ELF-1 (cell line): ENCODE measurements around the gene OS9.
A peak's percentile ranks its signal among the peaks of the same experiment; 100 is the strongest.

Experiments
- DNase-seq: peaks from one replicate; pipeline ENCODE4 v3.0.0-alpha.2; 2016; ENCODE audit warnings: low read depth, low spot score

OS9 gene

DNA sequence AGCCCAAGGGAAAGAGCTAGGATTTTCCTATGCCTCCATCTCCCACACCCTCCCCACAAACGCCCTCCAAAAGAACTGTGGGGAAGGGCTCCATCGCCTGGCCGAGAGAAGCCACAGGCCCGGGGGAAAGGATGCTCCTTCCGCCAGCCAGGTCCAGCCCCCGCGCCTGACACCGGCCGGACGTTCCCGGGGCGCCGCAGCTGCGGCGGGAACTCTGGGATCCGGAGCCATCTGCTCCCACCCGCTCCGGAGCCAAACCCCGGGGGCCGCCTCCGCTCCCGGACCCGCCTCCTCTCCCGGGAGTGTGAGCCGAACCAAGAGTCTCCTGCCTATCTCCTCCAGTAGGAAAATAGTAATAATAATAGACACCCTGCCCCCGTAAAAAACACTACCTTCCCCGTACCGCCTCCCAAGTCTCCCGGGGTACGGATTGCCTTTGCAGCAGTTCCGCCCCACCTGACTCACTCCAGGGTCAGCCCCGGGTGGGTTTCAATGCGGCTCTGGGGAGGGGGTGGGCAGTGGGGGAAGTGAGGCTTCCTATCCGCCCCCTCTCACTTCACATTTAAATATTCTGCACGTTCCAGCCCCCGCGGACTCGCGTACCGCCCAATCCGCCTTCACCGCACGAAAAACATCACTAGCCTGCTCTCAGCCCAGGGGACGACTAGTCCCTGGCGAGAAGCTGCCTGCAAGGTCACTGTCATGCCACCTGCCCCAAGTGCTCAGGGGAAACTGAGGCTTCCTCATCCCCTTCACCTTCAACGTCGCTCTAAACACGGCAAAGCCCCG, 42.2 kb downstream of the OS9 start:
- peak; percentile 67 for DNase-seq

- peak; percentile 23 for DNase-seq
Measured at GRCh38 chr12:57736741-57737466, 43.0 kb downstream of the OS9 start.

DNA sequence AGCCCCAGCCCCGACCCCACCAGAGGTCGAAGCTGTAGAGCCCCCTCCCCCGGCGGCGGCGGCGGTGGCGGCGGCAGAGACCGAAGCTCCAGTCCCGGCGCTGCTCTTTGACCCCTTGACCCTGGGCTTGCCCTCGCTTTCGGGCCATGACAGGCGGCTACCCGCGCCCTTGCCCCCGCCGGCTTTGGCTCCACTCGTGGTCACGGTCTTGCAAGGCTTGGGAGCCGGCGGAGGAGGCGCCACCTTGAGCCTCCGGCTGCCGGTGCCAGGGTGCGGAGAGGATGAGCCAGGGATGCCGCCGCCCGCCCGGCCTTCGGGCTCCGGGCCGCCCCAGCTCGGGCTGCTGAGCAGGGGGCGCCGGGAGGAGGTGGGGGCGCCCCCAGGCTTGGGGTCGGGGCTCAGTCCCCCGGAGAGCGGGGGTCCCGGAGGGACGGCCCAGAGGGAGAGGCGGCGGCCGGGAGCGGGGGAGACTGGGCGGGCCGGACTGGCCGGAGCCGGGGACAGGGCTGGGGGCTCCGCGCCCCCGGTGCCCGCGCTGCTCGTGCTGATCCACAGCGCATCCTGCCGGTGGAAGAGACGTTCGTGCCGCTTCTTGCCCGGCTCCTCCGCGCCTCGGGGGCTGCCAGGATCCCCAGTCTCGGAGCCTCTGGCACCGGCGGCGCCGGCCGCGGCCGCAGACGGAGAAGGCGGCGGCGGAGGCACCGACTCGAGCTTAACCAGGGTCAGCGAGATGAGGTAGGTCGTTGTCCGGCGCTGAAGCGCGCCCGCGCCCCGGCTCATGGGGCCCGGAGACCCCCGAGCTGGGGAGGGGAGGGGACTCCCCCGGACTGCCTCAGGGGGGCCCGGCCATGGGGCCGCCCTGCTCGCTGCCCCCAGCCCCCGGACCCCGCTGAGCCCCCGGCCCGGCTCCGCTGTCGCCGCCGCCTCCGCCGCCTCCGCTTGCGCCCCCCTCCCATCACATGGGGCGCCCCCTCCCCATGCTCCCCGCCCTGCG, 43.8 kb downstream of the OS9 start:
- peak; percentile 18 for DNase-seq

DNA sequence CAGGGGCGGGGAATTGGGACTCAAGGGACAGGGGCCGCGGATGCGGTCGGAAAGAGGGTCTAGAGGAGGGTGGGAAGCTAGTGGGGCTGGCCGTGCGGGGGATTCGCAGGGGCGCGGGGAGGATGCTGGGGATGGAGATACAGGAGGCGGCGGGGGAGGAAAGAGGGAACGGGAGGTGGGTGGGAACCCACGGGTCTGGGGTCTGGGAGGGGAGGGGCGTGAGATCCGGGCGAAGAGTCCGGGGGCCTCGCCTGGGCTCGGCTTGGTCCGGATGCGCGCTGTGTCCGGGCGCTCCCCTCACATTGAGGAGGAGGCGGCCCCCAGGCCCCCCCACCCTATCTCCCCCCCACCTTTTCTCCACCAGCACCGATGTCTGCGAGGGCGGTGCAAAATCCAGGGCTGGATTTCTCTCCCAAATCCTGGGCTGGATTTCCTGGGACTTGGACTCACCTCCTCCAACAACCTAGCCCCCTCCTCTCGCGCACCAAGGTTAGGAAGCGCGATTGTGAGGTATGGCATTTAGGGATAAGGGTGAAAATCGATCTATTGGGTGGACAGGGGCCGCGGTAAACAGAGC, 44.8 kb downstream of the OS9 start, which contains the start of gene AGAP2:
Gene AGAP2, minus strand, starts transcription at position 82 of the 577 bp plus-strand sequence. CDS start 496 bp downstream, outside the sequence.
- peak; percentile 57 for DNase-seq

GRCh38 chr12:57739387-57739786, 45.5 kb downstream of the OS9 start:
- DNase-seq: no peak

DNA sequence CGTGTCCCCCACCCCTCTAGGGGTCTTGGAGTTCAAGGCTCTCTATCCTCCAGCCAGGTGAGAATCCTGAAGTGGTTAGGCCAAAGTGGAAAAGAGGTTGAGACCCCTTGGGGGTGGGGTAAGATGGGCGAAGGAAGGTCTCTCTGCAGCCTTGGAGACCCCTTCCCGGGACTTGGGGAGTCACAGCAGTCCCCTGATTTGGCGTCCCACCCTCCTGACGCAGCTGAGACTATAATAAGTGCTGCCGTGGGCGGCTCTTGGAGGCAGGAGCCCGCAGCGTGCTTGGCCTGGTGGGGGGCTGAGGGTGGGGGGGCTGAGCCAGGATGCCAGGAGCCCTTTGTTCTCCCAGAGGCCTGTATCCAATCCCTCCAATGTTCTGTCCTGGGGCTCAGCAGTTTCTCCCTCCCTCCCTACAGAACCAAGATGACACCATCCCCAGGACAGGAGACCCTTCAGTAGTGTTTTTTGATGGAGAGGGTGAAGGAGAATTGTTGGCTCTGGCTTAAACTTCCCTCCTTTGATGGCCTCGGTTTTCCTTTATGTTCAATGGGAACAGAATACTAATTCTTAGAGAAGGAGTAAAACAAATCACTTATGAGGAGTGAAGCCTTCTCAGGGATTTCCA, 46.1 kb downstream of the OS9 start:
- DNase-seq: no peak

DNA sequence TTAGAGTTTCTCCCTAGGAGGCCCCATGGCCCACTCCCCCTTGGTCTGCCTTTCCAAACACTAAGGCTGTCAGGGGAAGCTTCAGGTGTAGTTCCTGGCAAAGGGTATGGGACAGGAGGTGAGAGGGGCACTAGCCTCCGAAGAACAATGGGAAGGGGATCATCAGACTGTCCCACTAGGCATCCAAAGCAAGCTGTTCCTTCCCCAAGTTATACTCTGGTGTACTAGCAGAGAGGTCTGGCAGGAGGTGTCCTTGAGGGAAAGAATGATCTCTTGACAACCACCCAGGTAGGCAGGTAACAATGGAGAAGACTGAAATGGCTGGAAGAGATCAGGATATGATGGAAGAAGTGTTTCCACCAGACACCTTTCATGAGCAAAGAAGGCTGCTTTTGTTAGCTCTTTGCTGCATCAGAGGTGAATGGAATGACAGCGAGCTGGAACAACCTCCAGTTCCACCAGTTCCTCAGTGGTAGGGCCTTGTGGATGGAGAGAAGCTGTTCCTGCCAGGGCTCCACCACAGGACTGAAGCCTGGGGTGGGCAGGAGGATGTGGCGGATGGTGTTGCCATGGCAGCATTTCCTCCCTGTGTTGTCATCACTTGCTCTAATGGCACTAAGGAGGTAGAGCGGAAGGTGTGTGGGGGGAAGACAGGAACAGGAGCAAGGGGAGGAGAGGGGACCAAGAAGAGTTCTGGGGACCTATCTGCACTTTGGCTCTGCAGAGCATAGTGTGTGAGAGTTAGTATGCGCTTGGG, 46.9 kb downstream of the OS9 start:
- DNase-seq: no peak

DNA sequence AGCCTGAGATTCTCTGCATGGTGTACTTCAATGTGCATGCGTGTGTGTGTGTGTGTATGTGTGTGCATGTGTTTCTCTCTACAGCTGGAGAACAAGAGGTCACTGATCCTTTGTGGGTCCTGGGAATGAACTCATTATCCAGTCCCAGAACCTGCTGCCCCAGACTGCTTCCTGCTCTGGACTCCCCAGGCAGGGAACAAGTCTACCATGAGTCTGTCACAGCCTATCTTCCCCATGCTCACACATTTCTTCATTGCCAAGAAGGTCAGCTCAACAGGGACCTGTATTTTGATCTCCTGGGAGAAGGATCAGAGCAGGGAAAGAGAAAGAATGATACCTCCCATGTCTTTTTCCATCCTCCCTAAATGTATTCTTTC, 47.5 kb downstream of the OS9 start:
- no peak for DNase-seq

GRCh38 chr12:57741844-57742738, 48.2 kb downstream of the OS9 start:
- DNase-seq: peak; percentile 55

- no peak for DNase-seq
Measured at GRCh38 chr12:57743769-57744168, 49.8 kb downstream of the OS9 start.

DNA sequence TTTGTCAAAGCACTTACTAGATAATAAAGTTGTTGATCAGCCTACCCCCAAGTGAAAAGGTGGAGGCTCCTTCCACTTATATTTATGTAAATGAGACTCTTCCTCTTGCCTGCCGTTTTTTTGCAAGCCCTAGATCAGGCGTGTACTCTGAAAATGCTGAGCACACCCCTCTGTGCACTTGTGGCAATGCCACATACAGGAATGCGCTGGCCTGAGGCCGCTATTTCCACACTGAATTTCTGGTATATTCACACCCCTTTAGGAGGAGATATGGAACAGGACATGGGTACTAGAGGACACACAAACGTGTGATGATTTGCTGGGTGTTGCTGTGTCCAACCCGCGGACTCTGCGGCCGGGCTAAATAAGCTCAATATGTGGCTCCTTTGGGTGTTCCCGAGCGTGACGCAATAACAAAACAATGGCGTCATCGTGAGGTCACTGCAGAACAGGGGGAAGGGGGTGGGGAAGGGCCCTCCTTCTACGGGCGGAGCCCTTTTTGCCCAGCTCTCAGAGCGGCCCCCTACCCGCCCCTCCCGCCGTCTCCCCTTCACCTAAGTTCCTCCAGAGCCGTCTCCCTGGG, 50.4 kb downstream of the OS9 start:
- DNase-seq: no peak

DNA sequence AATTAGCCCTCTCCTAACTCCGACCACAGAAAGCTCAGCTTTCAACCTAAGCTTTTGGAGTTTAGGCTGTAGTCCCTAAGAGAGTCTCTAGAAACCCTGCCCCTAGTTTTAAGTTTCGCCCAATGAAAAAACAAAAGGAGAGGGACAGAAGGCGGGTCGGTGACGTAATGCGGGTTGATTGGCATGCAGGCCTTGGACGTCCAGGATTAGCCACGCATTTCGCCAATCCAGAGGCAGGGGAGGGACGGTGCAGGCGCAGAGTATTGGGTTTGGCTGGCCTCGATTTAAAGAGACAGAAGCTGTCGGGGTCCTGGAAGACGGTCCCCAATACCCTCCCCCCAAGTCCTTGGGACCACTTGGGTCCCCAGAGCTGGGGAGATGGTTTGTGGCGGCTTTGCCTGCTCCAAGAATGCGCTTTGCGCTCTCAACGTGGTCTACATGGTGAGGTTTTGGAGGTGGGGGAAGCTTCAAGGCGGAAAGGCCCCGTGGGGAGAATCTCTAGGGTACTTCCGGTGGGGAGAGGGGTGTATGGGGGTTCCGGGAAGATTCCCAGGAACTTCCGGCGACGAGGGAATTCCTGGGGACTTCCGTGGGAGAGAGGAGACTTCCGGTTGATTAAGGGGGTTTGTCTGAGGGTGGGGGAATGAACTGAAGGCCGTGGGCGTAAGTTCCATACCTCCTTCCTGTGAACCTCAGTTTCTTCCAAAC, 51.0 kb downstream of the OS9 start, which contains the start of gene TSPAN31:
Gene TSPAN31, plus strand, starts transcription at position 263 of the 708 bp plus-strand sequence. Its CDS starts 116 bp downstream, at position 379.
- peak; percentile 96 for DNase-seq

DNA sequence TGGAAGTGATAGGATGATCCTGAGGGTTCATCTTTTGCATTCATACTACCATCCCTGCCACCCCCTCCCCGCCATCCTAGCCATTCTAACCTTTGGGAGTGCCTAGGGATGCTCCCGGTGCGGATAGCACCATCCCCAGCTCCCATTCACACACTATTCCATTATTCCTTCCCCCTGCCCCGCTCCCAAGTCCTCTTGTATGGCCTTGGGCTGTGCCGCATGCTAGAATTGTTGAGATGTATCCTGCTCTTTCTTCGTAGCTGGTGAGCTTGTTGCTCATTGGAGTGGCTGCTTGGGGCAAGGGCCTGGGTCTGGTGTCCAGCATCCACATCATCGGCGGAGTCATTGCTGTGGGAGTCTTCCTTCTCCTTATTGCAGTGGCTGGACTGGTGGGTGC, 51.6 kb downstream of the OS9 start:
- DNase-seq: peak; percentile 53

GRCh38 chr12:57746025-57746424, 52.1 kb downstream of the OS9 start:
- DNase-seq: no peak

GRCh38 chr12:57749061-57749460, 55.1 kb downstream of the OS9 start:
- DNase-seq: no peak

- DNase-seq: no peak
Measured at GRCh38 chr12:57750561-57751431, 56.9 kb downstream of the OS9 start.

- no peak for DNase-seq
Measured at GRCh38 chr12:57751432-57751787, 57.5 kb downstream of the OS9 start.
